ENCODE results near the gene DEDD.

The DEDD gene

GRCh38 chr1:161163793-161164192, 31.3 kb upstream of the DEDD start:
- Histone ChIP-seq H3K27ac (ENCODE audit: low read length) (no peak overlapping the region), H3K4me3 (ENCODE audit: low read length) (no peak overlapping the region), H3K4me1 (ENCODE audit: control insufficient read depth, insufficient read depth, low read length) (no peaks in the 10 kb centered on the region), H3K9me3 (ENCODE audit: control insufficient read depth, insufficient read depth, low read length) (no peaks in the 10 kb centered on the region), H3K36me3 (ENCODE audit: control insufficient read depth, insufficient read depth, low read length) (no peaks in the 10 kb centered on the region), H3K27me3 (ENCODE audit: control insufficient read depth, insufficient read depth, low read length) (no peaks in the 10 kb centered on the region)
- WGBS (ENCODE audit: insufficient coverage, insufficient read length): no CpG with 5 or more reads among the region's 5 CpGs
- DNase-seq (ENCODE audit: low read depth, low spot score): no peak

GRCh38 chr1:161162806-161163205, 30.3 kb upstream of the DEDD start:
- no CpG with 5 or more reads among the region's 10 CpGs for WGBS (ENCODE audit: insufficient coverage, insufficient read length)

DNA sequence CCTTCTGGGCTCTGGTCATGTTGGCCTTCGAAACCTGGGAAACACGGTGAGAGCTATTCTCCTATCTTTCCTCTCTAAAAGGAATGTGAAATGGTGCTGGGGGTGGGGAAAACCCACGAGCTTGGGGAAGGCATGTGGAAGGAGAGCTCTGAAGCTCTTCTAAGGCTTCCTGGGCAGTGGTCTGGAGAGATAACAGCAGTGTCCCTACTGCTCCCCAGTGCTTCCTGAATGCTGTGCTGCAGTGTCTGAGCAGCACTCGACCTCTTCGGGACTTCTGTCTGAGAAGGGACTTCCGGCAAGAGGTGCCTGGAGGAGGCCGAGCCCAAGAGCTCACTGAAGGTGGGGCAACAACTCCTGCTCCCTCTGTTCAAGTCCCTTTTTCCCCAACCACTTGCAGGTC, 29.6 kb upstream of the DEDD start:
- Histone ChIP-seq H3K36me3 (ENCODE audit: control insufficient read depth, insufficient read depth, low read length) (peaks cover under 1% of the 10 kb centered on the region; the same call in 1 of the 2 replicates), H3K9me3 (ENCODE audit: control insufficient read depth, insufficient read depth, low read length) (no peaks in the 10 kb centered on the region), H3K4me3 (ENCODE audit: low read length) (no peak overlapping the region), H3K27me3 (ENCODE audit: control insufficient read depth, insufficient read depth, low read length) (no peaks in the 10 kb centered on the region), H3K27ac (ENCODE audit: low read length) (no peak overlapping the region), H3K4me1 (ENCODE audit: control insufficient read depth, insufficient read depth, low read length) (no peaks in the 10 kb centered on the region)
- no peak for DNase-seq (ENCODE audit: low read depth, low spot score)
- WGBS (ENCODE audit: insufficient coverage, insufficient read length): no CpG with 5 or more reads among the region's 7 CpGs

More at GRCh38 chr1:161162806-161163205, 30.3 kb upstream of the DEDD start:
- Histone ChIP-seq H3K9me3 (ENCODE audit: control insufficient read depth, insufficient read depth, low read length) (no peaks in the 10 kb centered on the region), H3K27me3 (ENCODE audit: control insufficient read depth, insufficient read depth, low read length) (no peaks in the 10 kb centered on the region), H3K36me3 (ENCODE audit: control insufficient read depth, insufficient read depth, low read length) (no peaks in the 10 kb centered on the region), H3K27ac (ENCODE audit: low read length) (no peak overlapping the region), H3K4me3 (ENCODE audit: low read length) (no peak overlapping the region), H3K4me1 (ENCODE audit: control insufficient read depth, insufficient read depth, low read length) (no peaks in the 10 kb centered on the region)
- no peak for DNase-seq (ENCODE audit: low read depth, low spot score)

GRCh38 chr1:161161652-161162051, 29.2 kb upstream of the DEDD start:
- WGBS (ENCODE audit: insufficient coverage, insufficient read length): no CpG with 5 or more reads among the region's 5 CpGs
- H3K27ac ChIP-seq (ENCODE audit: low read length): no peak overlapping the region
- no peak overlapping the region for H3K4me3 ChIP-seq (ENCODE audit: low read length)
- DNase-seq (ENCODE audit: low read depth, low spot score): no peak
- H3K27me3 ChIP-seq (ENCODE audit: control insufficient read depth, insufficient read depth, low read length): no peaks in the 10 kb centered on the region
- H3K4me1 ChIP-seq (ENCODE audit: control insufficient read depth, insufficient read depth, low read length): no peaks in the 10 kb centered on the region
- peaks cover 3% of the 10 kb centered on the region; the same call in 1 of the 2 replicates for H3K36me3 ChIP-seq (ENCODE audit: control insufficient read depth, insufficient read depth, low read length)
- H3K9me3 ChIP-seq (ENCODE audit: control insufficient read depth, insufficient read depth, low read length): no peaks in the 10 kb centered on the region

GRCh38 chr1:161160671-161161145, 28.2 kb upstream of the DEDD start:
- H3K9me3 ChIP-seq (ENCODE audit: control insufficient read depth, insufficient read depth, low read length): no peaks in the 10 kb centered on the region
- peaks cover 3% of the 10 kb centered on the region; the same call in 1 of the 2 replicates for H3K36me3 ChIP-seq (ENCODE audit: control insufficient read depth, insufficient read depth, low read length)
- DNase-seq (ENCODE audit: low read depth, low spot score): no peak
- H3K27ac ChIP-seq (ENCODE audit: low read length): no peak overlapping the region
- no peak overlapping the region for H3K4me3 ChIP-seq (ENCODE audit: low read length)
- H3K27me3 ChIP-seq (ENCODE audit: control insufficient read depth, insufficient read depth, low read length): no peaks in the 10 kb centered on the region
- no CpG with 5 or more reads among the region's 22 CpGs for WGBS (ENCODE audit: insufficient coverage, insufficient read length)
- no peaks in the 10 kb centered on the region for H3K4me1 ChIP-seq (ENCODE audit: control insufficient read depth, insufficient read depth, low read length)

DNA sequence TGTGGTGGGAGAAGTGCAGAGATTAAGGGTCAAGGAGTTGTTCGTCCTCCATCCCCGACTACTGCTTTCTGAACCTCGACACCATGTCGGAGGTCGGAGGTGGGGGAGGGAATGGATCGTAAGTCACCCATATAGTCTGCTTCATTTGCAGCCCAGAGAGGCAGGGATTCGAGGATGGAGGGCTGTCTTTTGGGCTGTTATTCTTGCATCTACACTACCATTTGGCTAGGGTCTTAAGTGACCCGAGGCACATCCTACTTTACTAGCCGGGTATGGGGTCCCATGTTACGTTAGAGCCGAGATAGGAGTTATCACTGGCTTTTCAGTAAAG, 27.4 kb upstream of the DEDD start:
- peaks cover 3% of the 10 kb centered on the region; the same call in 1 of the 2 replicates for H3K36me3 ChIP-seq (ENCODE audit: control insufficient read depth, insufficient read depth, low read length)
- peak overlapping the region; percentile 72; the same call in 1 of the 2 replicates for H3K4me3 ChIP-seq (ENCODE audit: low read length)
- H3K27me3 ChIP-seq (ENCODE audit: control insufficient read depth, insufficient read depth, low read length): no peaks in the 10 kb centered on the region
- no peak overlapping the region for H3K27ac ChIP-seq (ENCODE audit: low read length)
- DNase-seq (ENCODE audit: low read depth, low spot score): no peak
- no peaks in the 10 kb centered on the region for H3K9me3 ChIP-seq (ENCODE audit: control insufficient read depth, insufficient read depth, low read length)
- no peaks in the 10 kb centered on the region for H3K4me1 ChIP-seq (ENCODE audit: control insufficient read depth, insufficient read depth, low read length)
- no CpG with 5 or more reads among the region's 11 CpGs for WGBS (ENCODE audit: insufficient coverage, insufficient read length)

DNA sequence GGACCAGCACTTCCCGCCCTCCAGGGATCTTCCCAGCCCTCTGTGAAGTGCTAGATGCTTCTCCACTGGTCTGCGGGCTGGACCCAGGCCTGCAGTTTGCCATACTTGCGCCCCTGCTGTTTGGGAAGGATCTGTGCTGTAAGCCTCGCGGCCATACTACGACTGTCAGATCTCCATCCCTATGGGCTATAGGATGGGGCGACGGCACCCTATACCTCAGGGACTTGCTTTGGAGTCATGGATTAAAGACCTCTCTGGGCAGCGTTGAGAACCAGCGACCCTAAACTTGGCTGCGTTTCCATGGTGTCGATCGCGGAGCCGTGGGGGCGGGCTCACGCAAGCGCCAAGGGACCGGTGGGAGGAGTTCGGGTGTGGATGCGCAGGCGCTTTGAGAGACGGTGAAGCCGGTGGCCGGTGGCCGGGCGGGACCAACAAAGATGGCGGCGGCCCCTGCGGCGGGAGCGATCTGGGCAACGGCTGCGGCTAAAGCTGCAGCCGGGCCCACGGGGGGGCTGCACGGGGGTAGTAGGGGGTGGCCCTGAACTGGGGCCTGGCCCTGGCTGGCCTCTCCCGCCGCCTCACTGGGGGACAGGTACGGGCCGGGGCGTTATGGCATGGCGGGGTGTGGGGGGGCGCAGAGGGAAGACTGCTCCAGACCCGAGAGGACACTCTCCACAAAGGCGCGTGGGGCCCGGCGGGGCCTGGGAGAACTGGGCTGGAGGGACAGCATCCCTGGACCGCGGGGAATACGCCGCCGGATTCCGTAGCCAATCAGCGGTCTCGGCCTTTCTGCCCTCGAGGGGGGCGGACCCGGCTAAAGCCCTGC, 26.8 kb upstream of the DEDD start, which contains the start of gene USP21:
Gene USP21, plus strand, starts transcription at position 414 of the 826 bp plus-strand sequence. CDS start 1,141 bp downstream, outside the sequence.
- H3K27ac ChIP-seq (ENCODE audit: low read length): no peak within 1 kb of the TSS
- no CpG with 5 or more reads among the region's 60 CpGs for WGBS (ENCODE audit: insufficient coverage, insufficient read length)
- H3K4me1 ChIP-seq (ENCODE audit: control insufficient read depth, insufficient read depth, low read length): no peaks in the 10 kb centered on the region
- H3K27me3 ChIP-seq (ENCODE audit: control insufficient read depth, insufficient read depth, low read length): no peaks in the 10 kb centered on the region
- H3K9me3 ChIP-seq (ENCODE audit: control insufficient read depth, insufficient read depth, low read length): no peaks in the 10 kb centered on the region
- DNase-seq (ENCODE audit: low read depth, low spot score): peak; percentile 82
- H3K36me3 ChIP-seq (ENCODE audit: control insufficient read depth, insufficient read depth, low read length): peaks cover 3% of the 10 kb centered on the region; the same call in 1 of the 2 replicates
- peak within 1 kb of the TSS; percentile 72; the same call in 1 of the 2 replicates for H3K4me3 ChIP-seq (ENCODE audit: low read length)

GRCh38 chr1:161158316-161159010, 26.0 kb upstream of the DEDD start:
- no peak for DNase-seq (ENCODE audit: low read depth, low spot score)
- no CpG with 5 or more reads among the region's 9 CpGs for WGBS (ENCODE audit: insufficient coverage, insufficient read length)
- Histone ChIP-seq H3K4me3 (ENCODE audit: low read length) (peak overlapping the region; percentile 72; the same call in 1 of the 2 replicates), H3K9me3 (ENCODE audit: control insufficient read depth, insufficient read depth, low read length) (no peaks in the 10 kb centered on the region), H3K27me3 (ENCODE audit: control insufficient read depth, insufficient read depth, low read length) (no peaks in the 10 kb centered on the region), H3K36me3 (ENCODE audit: control insufficient read depth, insufficient read depth, low read length) (peaks cover 3% of the 10 kb centered on the region; the same call in 1 of the 2 replicates), H3K4me1 (ENCODE audit: control insufficient read depth, insufficient read depth, low read length) (no peaks in the 10 kb centered on the region), H3K27ac (ENCODE audit: low read length) (no peak overlapping the region)

DNA sequence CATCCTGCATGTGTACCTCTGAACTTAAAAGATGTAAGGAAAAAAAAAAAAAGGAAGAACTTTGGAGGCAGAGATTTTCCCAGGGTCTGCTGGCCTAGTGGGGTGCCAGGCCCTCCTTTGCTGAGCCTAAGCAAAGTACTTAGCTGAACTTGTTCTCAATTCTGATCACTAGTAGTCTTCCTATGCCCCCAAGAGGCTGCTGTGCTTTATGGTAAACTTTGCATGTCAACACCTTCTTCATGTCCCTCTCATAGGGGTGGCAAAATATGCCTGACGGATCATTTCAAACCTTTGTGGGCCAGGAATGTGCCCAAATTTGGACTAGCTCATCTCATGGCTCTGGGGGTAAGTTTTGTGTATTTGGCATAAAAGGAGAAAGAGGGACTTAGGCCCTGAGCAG, 25.4 kb upstream of the DEDD start:
- Histone ChIP-seq H3K4me1 (ENCODE audit: control insufficient read depth, insufficient read depth, low read length) (no peaks in the 10 kb centered on the region), H3K27me3 (ENCODE audit: control insufficient read depth, insufficient read depth, low read length) (no peaks in the 10 kb centered on the region), H3K9me3 (ENCODE audit: control insufficient read depth, insufficient read depth, low read length) (no peaks in the 10 kb centered on the region), H3K36me3 (ENCODE audit: control insufficient read depth, insufficient read depth, low read length) (peaks cover 3% of the 10 kb centered on the region; the same call in 1 of the 2 replicates), H3K27ac (ENCODE audit: low read length) (no peak overlapping the region), H3K4me3 (ENCODE audit: low read length) (no peak overlapping the region)
- WGBS (ENCODE audit: insufficient coverage, insufficient read length): no CpG with 5 or more reads among the region's 1 CpG
- DNase-seq (ENCODE audit: low read depth, low spot score): no peak

- Histone ChIP-seq H3K36me3 (ENCODE audit: control insufficient read depth, insufficient read depth, low read length) (peaks cover 3% of the 10 kb centered on the region; the same call in 1 of the 2 replicates), H3K27me3 (ENCODE audit: control insufficient read depth, insufficient read depth, low read length) (no peaks in the 10 kb centered on the region), H3K27ac (ENCODE audit: low read length) (no peak within 1 kb of the TSS), H3K4me3 (ENCODE audit: low read length) (peak within 1 kb of the TSS; percentile 64; the same call in 1 of the 2 replicates), H3K9me3 (ENCODE audit: control insufficient read depth, insufficient read depth, low read length) (no peaks in the 10 kb centered on the region), H3K4me1 (ENCODE audit: control insufficient read depth, insufficient read depth, low read length) (no peaks in the 10 kb centered on the region)
- peak; percentile 66 for DNase-seq (ENCODE audit: low read depth, low spot score)
- no CpG with 5 or more reads among the region's 33 CpGs for WGBS (ENCODE audit: insufficient coverage, insufficient read length)
Measured at GRCh38 chr1:161153682-161154337, 21.3 kb upstream of the DEDD start, which contains the start of gene UFC1. TSS of gene UFC1 (plus strand) at chr1:161153978. CDS start at chr1:161153998, 20 bp downstream.
